ENCODE measurements around the gene PATJ.
"Not testable (repeated sequence)": the region's sequence is repeated elsewhere in the genome, so short reads cannot be mapped to it uniquely, and the experiment has no call there.

Gene PATJ

GRCh38 chr1:61741711-61742619 is at the start of gene PATJ:
Gene PATJ, plus strand, starts transcription at chr1:61742480. Its CDS starts 20,413 bp downstream, at chr1:61762893.
- DNase-seq: peak; percentile 85

GRCh38 chr1:61699911-61700851 is 42.1 kb upstream of the PATJ start:
- no peak for DNase-seq

GRCh38 chr1:61708953-61709907 is 33.0 kb upstream of the PATJ start:
- DNase-seq: no peak

GRCh38 chr1:61709908-61710289 is 32.4 kb upstream of the PATJ start:
- DNase-seq: no peak

GRCh38 chr1:61711257-61711656 is 31.0 kb upstream of the PATJ start:
- DNase-seq: not testable (repeated sequence)

GRCh38 chr1:61711969-61712368 is 30.3 kb upstream of the PATJ start:
- DNase-seq: no peak

GRCh38 chr1:61718996-61719663 is 23.1 kb upstream of the PATJ start:
- DNase-seq: not testable (repeated sequence)

- DNase-seq: peak; percentile 28
Measured at GRCh38 chr1:61724506-61724812, 17.8 kb upstream of the PATJ start.

- peak; percentile 98 for DNase-seq
Measured at GRCh38 chr1:61724813-61725694, 17.2 kb upstream of the PATJ start, which contains the start of gene TM2D1. Gene TM2D1, minus strand, starts transcription at chr1:61725141. Its CDS starts 21 bp downstream, at chr1:61725120.

GRCh38 chr1:61727544-61727943 is 14.7 kb upstream of the PATJ start:
- no peak for DNase-seq

GRCh38 chr1:61730679-61731078 is 11.6 kb upstream of the PATJ start:
- not testable (repeated sequence) for DNase-seq

GRCh38 chr1:61732726-61733125 is 9.6 kb upstream of the PATJ start:
- DNase-seq: no peak

GRCh38 chr1:61740751-61741700 is 1.3 kb upstream of the PATJ start:
- peak; percentile 79 for DNase-seq

GRCh38 chr1:61742620-61743430 is 545 bp downstream of the PATJ start:
- peak; percentile 47 for DNase-seq

- DNase-seq: no peak
Measured at GRCh38 chr1:61743431-61743705, 1.1 kb downstream of the PATJ start.

GRCh38 chr1:61743716-61744580 is 1.7 kb downstream of the PATJ start:
- no peak for DNase-seq

- no peak for DNase-seq
Measured at GRCh38 chr1:61746813-61747212, 4.5 kb downstream of the PATJ start.

GRCh38 chr1:61748566-61748965 is 6.3 kb downstream of the PATJ start:
- no peak for DNase-seq
